COLO668 (cell line): ENCODE results near the gene UVRAG.

ENCODE experiments used
- DNase-seq: peaks from one replicate; lab custom pipeline; 2025; ENCODE audit not compliant: unreplicated experiment; lab: John Stamatoyannopoulos, UW

UVRAG gene

DNA sequence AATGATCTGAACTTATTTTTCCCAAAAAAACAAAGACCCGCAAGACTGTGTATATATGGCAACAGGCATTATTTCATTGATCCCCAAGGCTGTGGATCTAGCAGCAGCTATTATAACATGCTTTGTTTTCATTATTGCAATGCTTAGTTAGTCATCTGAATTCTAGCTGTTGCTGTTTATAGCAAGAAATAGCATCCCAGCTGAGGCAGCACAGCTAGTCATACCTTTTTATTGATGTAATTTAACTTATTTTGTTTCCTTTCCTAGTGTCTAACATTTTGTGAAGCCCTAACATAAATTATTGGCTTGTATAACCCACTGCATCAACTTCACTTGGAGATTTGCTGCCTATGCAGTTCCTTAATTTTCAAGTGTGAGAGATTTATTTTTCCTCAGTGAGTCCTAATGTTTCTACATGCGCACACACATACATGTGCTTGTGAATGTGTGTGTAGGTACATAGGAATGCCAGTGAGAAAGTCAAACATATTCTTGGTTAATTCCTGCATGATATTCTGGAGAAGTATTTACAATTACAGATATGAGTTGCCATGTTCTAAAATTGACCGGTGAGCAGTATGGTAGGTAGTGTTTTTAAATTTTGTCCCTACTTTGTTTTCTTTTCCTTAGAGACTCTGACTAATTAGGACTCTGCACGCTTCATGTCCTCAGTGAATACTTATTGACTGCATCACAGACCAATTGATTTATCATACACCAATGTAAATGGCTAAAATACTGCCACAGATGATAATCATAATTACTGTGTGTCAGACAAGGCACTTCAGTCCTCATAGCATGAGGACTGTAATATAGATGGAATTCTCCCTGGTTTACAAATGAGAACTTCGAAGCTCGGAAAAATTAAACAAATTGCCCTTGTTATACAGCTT is 272.0 kb downstream of the UVRAG start:
- no peak for DNase-seq

DNA sequence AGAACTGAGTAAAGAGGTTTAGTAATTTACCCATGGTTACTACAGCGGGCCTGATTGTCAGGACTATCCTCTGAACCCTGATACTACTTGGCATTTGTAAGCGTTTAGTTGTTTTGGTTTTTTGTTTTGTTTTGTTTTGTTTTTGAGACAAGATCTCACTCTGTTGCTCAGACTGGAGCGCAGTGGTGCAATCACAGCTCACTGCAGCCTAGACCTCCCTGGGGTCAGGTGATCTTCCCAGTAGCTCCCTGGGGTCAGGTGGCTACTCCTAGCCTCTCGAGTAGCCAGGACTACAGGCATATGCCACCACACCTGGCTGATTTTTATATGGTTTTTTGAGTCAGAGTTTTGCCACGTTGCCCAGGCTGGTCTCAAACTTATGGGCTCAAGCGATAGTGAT is 272.7 kb downstream of the UVRAG start:
- DNase-seq = no peak

DNA sequence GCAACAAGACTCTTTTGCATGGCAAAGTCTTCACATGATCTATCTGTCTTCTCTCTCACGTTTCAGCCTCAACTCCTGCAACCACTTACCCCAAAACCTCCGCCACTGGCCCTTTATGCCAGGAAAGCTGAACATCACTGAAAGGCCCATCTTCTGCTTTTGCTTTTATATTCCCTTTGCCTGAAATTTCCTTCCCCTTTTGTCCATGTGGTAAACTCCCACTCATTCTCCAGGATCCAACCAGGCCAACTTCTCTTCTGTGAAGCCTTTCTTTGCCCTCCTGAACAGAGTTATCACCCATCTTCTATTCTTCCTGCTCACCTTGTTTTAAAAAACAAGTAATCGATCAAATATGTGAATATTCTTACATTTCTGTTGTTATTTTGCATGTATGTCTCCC is 273.5 kb downstream of the UVRAG start:
- DNase-seq = no peak

DNA sequence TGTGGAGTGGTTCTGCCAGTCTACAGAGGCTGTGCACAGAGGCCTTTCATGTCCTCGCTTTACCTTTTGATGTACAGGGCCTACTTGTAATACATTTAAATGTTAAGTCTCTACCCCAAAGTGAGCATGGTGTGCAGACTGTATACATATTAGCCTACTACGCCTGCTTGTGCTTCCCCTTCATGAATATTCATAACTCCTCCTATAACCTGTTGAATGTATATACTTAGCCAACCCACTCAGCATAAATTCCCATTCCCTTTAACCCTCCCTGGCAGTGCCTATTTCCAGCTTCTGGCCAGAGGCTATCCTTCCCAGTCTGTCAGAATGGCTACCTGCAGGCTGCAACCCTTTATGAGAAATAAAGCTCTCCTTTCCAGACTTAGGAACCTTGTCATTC is 275.2 kb downstream of the UVRAG start:
- no peak for DNase-seq

DNA sequence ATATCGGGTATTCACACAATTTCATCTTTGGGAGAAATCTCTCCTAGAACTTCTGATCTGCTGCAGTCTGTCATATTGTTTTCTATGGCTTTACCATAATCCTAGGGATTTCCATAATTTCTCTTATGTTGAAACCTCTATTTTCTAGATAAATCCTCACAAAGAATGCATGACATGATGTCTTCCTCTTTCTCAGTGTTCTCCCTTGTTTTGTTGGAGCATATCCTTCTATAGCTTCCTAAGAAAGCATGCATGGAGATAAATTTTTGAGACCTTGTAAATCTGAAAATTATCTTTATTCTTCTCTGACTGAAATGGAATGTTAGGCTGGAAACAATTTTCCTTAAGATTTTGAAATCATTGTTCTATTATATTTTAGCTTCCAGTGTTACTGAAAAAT is 275.8 kb downstream of the UVRAG start:
- DNase-seq = no peak

DNA sequence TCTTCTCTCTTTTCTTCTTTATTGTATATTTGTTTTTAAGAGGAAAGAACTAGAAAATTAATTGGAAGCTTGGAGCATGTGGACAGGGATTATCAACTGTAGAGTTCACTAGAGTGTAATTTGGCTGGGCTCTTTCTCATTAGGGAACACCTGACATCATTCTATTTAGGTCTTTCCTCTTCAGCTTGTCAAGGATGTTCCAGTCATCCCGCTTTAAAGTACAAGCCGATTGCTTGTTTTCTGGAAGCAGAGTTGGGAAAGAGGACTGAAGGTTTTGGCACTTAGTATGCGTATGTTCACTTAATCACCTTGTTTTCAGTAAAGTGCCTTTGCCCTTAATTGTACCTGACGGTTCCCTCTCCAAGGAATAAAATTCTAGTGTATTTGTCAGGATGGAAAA is 279.7 kb downstream of the UVRAG start:
- no peak for DNase-seq

DNA sequence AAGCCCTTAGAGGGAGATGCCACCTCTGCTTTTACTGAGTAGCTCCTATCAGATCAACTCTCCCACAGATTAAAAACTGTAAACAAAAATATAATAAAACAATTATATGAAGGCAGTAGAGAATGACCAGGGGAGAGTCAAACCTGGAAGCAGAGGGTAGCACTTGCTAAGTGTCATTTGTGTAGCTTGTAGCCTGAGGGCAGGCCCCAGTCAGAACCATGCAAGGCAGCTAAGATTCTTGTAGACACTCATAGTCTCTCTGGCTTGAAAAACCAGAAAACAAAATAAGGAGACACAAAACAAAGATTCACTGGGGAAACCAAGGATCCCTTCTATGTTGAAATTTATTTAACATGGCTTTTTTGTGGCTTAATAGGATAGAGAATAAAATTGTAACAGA is 280.9 kb downstream of the UVRAG start:
- DNase-seq = no peak

DNA sequence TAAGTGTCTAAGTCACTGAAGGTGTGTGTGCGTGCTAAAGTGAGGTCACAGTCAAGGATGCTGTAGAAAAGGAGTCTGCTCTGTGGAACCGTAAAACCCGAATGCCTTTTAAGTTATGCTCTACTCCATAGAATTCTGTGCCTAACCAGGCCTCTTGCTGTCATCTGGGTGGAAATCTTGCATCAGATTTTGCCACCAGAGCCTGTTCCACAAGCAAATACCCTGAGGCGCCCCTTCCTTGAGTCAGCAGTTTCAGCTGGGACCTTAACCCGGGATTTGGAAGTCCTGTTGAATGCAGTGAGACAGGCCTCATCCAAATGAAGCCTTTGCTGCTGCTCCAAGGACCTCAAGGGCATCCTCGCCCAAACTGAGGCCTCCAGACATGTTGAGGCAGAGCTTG is 281.5 kb downstream of the UVRAG start:
- no peak for DNase-seq

DNA sequence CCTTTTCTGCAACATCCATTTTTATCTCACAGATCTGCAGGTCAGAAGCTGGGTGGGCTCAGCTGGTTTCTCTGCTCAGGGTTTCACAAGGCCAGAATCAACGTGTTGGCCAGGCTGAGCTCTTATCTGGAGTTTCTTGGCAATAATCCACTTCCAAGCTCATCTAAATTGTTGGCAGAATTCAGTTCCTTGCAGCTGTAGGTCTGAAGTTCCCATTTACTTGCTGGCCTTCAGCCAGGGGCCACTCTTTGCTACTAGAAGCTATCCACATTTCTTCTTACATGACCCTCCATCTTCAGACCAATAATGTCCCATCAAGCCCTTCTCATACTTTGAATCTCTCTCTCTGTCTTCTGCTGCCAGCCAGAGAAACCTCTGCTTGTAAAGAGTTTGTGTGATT is 287.8 kb downstream of the UVRAG start:
- no peak for DNase-seq

DNA sequence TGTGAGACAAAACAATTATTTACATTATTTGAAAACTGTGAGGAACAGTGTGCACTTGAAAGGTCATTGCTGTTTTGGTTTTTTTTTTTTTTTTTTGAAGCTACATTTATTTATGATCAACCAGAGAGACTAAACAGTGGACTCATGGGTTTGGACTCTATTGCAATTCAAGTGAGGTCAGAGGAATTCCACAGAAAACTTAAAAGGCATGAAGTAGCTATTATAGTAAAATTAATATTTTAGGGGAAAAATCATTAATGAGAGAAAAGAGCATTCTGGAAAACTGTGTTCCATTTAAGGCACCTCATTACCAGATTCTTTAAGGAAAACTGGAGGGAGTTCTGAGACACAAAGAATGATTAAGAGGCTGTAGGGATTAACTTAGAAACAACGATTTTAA is 288.4 kb downstream of the UVRAG start:
- DNase-seq = no peak

DNA sequence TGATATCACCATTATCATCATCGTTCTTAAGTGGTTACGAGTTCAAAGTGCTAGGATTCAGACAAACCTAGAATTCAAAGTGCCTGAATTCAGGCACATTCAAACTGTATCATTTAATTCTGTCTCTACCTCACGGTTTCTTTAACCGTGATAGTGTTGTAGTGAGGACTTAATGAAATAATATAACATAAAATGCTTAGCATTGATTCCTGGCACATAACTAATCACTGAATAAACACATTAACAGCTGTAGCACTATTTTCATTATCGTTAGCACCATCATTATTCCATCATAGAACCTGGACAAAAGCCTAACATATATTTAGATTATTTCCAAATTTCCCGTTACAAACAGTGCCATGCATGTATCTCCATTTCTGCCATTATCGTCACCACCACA is 289.3 kb downstream of the UVRAG start:
- DNase-seq = no peak

DNA sequence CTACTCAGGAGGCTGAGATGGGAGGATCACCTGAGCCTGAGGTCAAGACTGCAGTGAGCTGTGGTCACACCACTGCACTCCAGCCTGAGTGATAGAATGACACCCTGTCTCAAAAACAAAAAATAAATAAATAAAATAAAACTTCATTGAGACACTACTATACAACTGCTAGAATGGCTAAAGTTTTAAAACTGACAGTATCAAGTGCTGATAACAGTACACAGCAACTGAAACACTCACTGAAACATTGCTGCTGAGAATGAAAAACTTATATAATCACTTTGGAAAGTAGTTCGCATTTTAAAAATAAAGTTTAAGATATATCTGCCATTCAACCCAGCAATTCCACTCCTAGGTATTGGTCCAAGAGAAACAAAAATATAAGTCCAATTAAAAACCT is 290.6 kb downstream of the UVRAG start:
- DNase-seq = no peak

DNA sequence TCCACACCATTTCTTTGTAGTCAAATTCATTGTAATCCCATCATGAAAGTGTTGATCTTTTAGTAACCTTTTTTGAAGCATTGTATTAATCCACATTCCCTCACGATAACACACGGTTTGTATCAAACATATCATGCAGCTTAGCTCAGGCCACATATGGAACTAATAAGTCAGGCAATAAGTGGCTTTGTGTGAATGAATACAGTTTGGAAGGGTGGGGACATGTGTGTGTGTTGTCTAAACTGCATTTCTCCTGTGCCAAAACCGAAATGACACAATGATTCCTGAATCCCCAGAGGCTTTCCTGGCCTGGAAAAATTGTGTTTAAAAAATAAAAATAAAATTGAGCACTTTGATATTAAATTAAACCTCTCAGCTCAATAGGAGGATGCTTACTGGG is 293.0 kb downstream of the UVRAG start:
- no peak for DNase-seq

DNA sequence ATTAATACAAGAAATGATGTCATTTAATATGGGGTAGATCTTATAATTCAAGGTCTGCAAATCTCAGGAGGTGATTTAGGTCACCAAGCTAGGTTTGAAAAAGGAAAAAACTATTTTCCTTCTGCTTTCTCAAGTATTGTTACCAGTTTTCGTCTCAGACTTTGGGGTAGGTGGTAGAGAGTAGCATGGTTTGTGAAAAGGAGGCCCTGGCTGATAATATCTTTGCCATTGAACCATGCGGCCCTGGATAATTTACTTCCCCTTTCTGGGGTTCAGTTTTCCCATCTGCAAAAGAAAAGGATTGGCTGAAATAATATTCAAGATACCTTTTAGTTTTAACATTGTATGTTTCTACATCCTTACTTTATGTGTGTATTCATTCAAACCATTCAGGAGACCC is 299.2 kb downstream of the UVRAG start:
- DNase-seq = no peak

DNA sequence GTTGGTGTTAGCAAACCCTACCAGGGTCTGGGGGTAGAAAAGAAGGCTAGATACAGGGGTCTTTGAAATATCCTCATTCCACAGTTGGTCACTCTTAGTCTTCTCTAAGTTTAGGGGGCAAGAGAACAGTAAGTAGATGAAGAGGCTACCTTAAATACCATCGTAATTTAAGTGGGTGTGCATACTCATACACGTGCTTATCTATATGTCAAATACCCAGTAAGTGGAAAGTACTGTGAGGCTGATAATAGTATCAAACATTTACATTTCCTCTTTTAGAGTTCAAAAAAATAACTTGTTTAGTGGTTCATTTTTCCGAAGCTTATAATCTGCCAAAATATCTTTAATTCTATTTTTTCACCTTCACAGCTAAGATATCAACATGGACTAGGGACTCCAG is 300.5 kb downstream of the UVRAG start:
- no peak for DNase-seq

DNA sequence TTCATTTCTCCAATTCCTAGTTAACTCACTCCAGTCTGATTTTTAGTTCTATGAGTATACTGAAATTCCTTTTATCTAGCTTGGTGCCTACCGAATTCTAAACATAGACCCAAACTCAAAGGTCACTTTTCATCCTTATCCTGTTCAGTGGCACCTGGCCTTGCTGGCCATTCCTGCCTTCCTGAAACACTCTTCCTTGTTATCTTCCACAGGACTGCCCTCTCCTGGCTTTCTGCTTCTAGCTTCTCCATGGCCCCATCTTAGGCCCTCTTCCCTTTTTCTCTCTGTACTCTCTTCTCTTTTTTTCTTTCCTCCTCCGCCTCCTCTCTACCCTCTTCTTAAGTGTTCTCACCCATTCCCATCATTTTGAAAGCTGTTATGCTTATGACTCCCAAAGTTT is 304.0 kb downstream of the UVRAG start:
- DNase-seq = no peak

DNA sequence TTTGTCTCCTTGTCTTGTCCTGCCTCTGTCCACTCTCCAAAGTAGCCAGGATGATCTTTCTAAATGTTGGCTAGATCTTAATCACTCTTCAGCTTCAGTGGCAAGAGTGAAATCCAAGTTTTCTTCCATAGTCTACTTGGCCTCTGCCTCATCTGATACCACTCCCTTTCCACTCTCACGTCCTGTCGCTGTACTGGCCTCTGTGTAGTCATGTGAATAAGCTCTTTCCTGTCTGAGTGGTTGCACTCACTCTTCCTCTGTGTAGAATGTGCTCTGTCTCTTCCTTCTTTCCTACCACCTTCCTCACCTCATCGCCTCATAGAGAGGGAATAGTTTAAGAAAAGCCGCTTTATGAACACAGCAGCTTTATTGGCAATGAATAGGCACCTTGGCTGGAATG is 304.8 kb downstream of the UVRAG start:
- no peak for DNase-seq

DNA sequence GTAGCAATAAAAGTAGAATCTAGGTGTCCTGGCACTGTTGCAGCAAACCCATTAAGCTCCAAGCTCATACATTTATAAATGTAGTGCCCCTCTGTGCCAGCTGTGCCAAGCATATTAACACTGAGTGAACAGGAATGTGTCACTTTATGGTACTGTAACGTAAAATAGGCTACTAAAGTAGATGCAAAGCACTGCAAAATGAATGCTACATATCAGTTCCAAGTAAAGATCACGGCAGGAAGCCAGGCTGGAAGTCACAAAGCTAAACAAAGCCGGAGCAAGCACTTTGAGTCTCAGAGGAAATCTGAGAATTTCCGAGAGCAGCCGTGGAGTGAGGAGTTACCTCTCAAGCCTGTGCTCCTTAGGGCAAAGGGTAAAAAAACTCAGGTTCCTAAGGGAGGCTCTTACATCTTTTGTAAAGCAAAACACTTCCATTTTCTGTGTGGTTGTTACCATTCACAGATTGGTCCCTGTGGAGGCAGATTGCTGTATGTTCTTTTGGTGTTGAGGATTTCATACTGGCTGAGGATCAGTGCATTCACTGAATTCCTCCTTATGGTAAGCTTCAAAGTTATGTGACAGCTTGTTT is 305.6 kb downstream of the UVRAG start:
- no peak for DNase-seq

DNA sequence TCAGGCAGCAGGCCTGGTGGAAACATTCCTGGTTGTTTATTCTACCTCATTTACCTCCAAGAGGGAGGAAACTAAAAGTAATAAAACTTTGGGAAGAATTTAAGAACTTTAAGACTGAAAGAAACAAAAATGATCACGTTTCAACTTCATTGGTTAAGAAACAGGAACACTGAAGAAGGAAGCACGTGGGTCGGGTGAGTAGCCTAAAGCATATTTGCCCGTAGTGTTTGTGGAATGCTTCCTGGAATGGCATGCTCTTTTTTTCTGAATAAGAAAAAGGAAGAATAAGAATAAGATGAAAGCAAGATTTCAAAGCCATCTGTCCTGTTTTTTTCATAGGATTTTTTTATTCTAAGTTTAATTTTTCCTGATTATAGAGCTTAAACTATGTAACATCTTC is 308.2 kb downstream of the UVRAG start:
- DNase-seq = no peak

DNA sequence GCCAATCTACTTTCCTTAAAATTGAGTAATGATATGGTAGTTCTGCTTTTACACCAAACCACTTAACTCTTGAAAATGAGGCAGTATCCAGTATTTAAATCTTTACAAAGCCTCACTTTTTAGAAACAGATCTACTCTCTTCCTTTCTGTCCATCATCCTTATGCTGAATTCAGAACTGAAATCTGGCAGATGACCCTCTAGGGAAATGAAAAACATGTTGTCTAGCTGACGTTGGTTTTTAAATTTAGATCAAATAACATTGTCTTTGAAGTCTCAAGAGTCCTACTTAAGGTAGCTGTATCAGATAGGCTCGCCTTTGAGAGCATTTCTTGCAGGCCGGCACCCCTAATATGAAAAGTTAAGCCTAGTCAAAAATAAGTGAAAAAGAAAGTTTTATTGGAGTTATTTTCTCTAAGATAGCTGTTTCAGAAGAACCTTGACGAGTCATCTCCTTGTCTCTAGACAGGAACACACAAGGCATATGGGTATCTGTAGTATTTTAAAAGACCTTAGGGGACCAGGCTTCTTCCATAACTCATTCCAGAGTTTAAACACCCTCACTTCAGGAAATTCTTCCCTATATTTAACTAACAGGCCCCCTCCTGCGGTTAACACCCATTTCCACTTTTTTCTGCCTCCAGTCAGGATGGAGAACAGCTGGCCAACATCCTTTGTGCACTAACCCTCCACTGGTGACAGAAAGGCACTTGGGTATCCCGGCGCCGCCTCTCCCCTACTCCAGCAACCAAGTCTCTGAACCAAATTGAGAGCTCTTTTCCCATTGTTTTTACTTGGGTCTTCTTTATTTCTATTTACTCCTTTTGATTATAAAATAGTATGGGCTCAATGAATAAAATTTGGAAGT is 310.1 kb downstream of the UVRAG start:
- no peak for DNase-seq

DNA sequence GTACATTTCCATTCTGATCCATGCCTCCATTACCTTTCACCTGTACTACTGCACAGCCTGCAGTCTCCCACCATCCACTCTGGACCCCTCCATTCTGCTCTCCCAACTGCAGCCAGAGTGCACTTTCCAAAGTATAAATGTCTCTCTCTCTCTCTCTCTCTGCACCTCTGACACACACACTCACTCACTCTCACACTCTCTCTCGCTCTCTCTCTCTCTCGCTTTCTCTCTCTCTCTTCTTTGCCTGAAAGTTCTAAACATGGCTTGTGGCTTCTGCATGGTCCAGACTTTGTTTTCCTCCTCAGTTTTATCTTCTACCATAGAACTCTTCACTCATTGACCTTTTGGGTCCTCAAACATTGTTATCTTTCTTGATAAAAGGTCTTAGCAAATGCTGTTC is 314.7 kb downstream of the UVRAG start:
- DNase-seq = no peak

DNA sequence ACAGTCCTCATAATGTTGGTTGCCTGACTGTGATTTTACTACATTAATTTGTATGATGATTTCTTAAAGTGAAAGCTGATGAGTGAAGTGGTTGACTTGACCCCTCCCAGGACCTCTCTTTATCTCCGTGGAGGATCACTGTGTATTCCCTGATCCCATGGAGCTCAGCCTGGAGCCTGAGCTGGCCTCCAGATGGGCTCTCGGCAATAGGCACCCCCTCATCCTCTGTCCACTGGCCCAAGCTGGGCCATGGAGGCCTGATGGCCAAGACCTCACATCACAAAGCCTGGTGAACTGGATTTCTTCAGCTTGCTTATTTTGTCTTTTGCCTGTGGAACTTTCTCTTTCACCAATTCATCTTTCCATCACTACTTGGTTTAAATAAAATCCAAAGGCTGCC is 316.1 kb downstream of the UVRAG start:
- no peak for DNase-seq
